ENCODE results near the gene TYW1.
A peak's percentile ranks its signal among the peaks of the same experiment; 100 is the strongest.
"Not testable (repeated sequence)": the region's sequence is repeated elsewhere in the genome, so short reads cannot be mapped to it uniquely, and the experiment has no call there.

DNA sequence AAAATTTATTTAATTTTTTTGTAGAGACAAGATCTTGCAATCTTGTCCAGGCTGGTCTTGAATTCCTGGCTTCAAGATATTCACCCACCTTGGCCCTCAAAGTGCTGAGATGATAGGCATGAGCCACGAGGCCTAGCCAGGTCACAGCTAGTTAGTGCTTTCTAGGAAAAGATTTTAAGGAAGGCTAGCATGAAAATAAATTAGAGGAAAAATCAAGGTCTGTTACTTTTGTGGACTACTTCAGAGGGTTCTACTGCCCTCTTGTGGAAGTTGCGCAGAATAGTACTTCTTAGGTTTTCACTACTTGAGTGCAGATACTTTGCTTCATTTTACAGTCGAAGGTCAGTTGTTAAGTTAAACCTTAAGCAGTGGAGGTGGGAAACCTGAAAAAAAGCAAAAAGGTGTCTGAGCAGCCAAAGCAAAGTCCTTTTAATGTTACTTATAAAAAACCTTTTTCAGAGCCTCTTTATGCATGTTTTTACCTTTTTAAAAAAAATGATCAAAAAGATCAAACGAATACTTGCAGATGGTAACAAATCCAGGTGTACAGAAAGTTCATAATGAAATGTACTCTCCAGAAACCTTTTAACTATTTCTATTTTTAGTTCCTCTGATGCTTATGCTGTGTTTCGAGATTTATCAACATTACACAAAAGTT, 4.1 kb downstream of the TYW1 start:
- TF ChIP-seq CTCF (IDR thresholded peaks at IDR 0.05), result peak in 2 of 6 experiments; percentile 28 to 37
- TF ChIP-seq POLR2A (IDR thresholded peaks at IDR 0.05), result not testable (repeated sequence)
